Epithelial cell of proximal tubule (primary cell): ENCODE results near the gene AGPAT4. TPM values are rescaled to one million over a fixed set of nuclear protein-coding genes. Genes with fewer than 3 reads are reported as not detected.

Experiments
- DNase-seq: peaks from one replicate; pipeline ENCODE4 v3.0.0-alpha.2; 2011; ENCODE audit warnings: low read depth
- H3K4me3 ChIP-seq: 2 replicates; pipeline ENCODE4 v1.5.1; 2011; ENCODE audit warnings: low read depth, mild to moderate bottlenecking, low read length
- CTCF ChIP-seq: conservative IDR thresholded peaks from 2 replicates; pipeline ENCODE4 v1.5.1; 2012; ENCODE audit warnings: low read depth, mild to moderate bottlenecking, low read length
- total RNA-seq: library from RNA; depleted of rRNA; stranded (reverse); fragments of >200 nt; gene quantifications from 2 replicates; pipeline ENCODE4 v1.2.3, GENCODE V29; 2015

The AGPAT4 gene
- total RNA-seq, 1 donor from 2014 or later: 12.2 TPM

GRCh38 chr6:161220346-161220745 lies 53.5 kb downstream of the AGPAT4 start:
- no peak for TF ChIP-seq CTCF
- H3K4me3 ChIP-seq: no peak overlapping the region
- no peak for DNase-seq

GRCh38 chr6:161219680-161220079 lies 54.2 kb downstream of the AGPAT4 start:
- TF ChIP-seq CTCF: no peak
- no peak overlapping the region for H3K4me3 ChIP-seq
- no peak for DNase-seq

- TF ChIP-seq CTCF: peak; percentile 45
- no peak for DNase-seq
These were observed 55.6 kb downstream of the AGPAT4 start for GRCh38 chr6:161218222-161218621.

GRCh38 chr6:161217628-161218027 lies 56.2 kb downstream of the AGPAT4 start:
- TF ChIP-seq CTCF: no peak
- no peak for DNase-seq
- H3K4me3 ChIP-seq: no peak overlapping the region

More at GRCh38 chr6:161218222-161218621, 55.6 kb downstream of the AGPAT4 start:
- H3K4me3 ChIP-seq: no peak overlapping the region

GRCh38 chr6:161216616-161217205 lies 57.1 kb downstream of the AGPAT4 start:
- TF ChIP-seq CTCF: no peak
- H3K4me3 ChIP-seq: no peak overlapping the region
- DNase-seq: no peak

GRCh38 chr6:161215876-161216615 lies 57.8 kb downstream of the AGPAT4 start:
- no peak for TF ChIP-seq CTCF
- no peak overlapping the region for H3K4me3 ChIP-seq
- no peak for DNase-seq

GRCh38 chr6:161215193-161215592 lies 58.7 kb downstream of the AGPAT4 start:
- TF ChIP-seq CTCF: no peak
- H3K4me3 ChIP-seq: no peak overlapping the region
- DNase-seq: no peak
